Neural progenitor cell (in vitro differentiated cells): Measurements from ENCODE around the gene ZKSCAN5.

Experiments
- CTCF ChIP-seq: fragments of 200-600 bp; sonication (generic); IDR thresholded peaks from 2 replicates; pipeline ENCODE4 v1.5.1; 2017; ENCODE audit warnings: antibody characterized with exemption, mild to moderate bottlenecking
- EZH2 ChIP-seq: fragments of 200-600 bp; sonication (generic); IDR thresholded peaks from 2 replicates; pipeline ENCODE4 v1.6.1; 2017; ENCODE audit warnings: antibody characterized with exemption, mild to moderate bottlenecking, moderate library complexity
- EZH2phosphoT487 ChIP-seq: fragments of 200-600 bp; sonication (generic); IDR thresholded peaks from 2 replicates; pipeline ENCODE4 v1.6.1; 2017; ENCODE audit warnings: antibody characterized with exemption

GRCh38 chr7:99560834-99561736 is 56.6 kb downstream of the ZKSCAN5 start:
- TF ChIP-seq EZH2 (no peak), CTCF (no peak), EZH2phosphoT487 (no peak)
